Type B pancreatic cell (in vitro differentiated cells): ENCODE measurements around the gene MRPL2. TPM values are rescaled to one million over a fixed set of nuclear protein-coding genes. Genes with fewer than 3 reads are reported as not detected.

Experiments used
- DNase-seq: peaks from one replicate; pipeline ENCODE4 v3.0.0; 2021; ENCODE audit warnings: mixed read lengths; ENCODE audit not compliant: unreplicated experiment; ENCODE audit errors: extremely low spot score
- H3K27ac Mint-ChIP-seq: 2 replicates; pipeline ENCODE4 v1.8.0; 2021; ENCODE audit warnings: mild to moderate bottlenecking, mixed read lengths
- H3K27me3 Mint-ChIP-seq: 2 replicates; pipeline ENCODE4 v1.8.0; 2021; ENCODE audit warnings: mixed read lengths
- H3K36me3 Mint-ChIP-seq: 2 replicates; pipeline ENCODE4 v1.8.0; 2021; ENCODE audit warnings: mixed read lengths
- H3K4me1 Mint-ChIP-seq: one replicate; pipeline ENCODE4 v1.8.0; 2021; ENCODE audit warnings: mixed read lengths; ENCODE audit not compliant: unreplicated experiment
- H3K4me3 Mint-ChIP-seq: 2 replicates; pipeline ENCODE4 v1.8.0; 2021; ENCODE audit warnings: mild to moderate bottlenecking, mixed read lengths
- H3K9me3 Mint-ChIP-seq: 2 replicates; pipeline ENCODE4 v1.8.0; 2021; ENCODE audit warnings: mixed read lengths
- CTCF ChIP-seq: fragments of 200-600 bp; sonication (generic); conservative IDR thresholded peaks from 2 replicates; pipeline ENCODE4 v1.5.0; 2021; ENCODE audit warnings: antibody characterized with exemption, mild to moderate bottlenecking
- total RNA-seq: library from RNA; stranded (reverse); gene quantifications from 2 replicates; pipeline ENCODE4 v1.2.1, GENCODE V29; 2021; ENCODE audit warnings: low replicate concordance

MRPL2 gene
- total RNA-seq, 1 donor from 2014 or later, result 58.6 TPM

DNA sequence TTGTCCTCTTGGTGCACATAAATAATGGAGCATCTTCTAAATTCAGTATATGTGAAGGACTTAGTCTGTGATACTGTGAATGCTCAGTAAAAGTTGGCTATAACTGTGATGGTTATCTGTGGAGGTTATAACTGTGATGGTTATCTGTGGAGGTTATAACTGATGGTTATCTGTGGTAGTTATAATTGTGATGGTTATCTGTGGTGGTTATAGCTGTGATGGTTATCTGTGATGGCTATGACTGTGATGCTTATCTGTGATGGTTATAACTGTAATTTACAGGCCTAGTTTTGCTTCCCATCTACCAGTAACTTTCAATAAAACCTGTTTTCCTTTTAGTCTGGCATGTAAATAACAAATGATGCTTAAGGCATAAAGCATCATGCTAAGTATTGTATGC lies 33.4 kb upstream of the MRPL2 start:
- H3K36me3 Mint-ChIP-seq, result peaks cover 3% of the 10 kb centered on the region
- DNase-seq, result no peak
- peak overlapping the region; percentile 25 for H3K4me3 Mint-ChIP-seq
- peak overlapping the region; percentile 84 for H3K27ac Mint-ChIP-seq
- TF ChIP-seq CTCF, result no peak
- H3K27me3 Mint-ChIP-seq, result no peaks in the 10 kb centered on the region
- H3K9me3 Mint-ChIP-seq, result no peaks in the 10 kb centered on the region
- H3K4me1 Mint-ChIP-seq, result peaks cover 67% of the 10 kb centered on the region

DNA sequence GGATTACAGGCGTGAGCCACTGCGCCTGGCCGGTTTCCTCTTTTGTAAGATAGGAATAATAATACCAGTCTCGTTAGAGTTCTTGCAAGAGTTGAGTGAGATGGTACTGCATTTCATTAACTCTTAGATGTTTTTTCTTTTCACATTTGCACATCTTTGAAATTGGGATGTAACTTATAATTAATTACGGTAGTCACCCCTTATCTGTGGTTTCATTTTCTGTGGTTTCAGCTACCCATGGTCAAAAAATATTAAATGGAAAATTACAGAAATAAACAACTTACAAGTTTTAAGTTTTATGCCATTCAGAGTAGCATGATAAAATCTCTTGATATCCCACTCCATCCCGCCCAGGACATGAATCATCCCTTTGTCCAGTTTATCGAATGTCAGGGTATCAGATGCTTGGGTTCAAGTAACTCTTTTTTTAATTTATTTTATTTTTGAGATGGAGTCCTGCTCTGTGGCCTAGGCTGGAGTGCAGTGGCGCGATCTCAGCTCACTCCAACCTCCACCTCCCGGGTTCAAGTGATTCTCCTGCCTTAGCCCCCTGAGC lies 32.3 kb upstream of the MRPL2 start:
- H3K27ac Mint-ChIP-seq, result no peak overlapping the region
- H3K9me3 Mint-ChIP-seq, result no peaks in the 10 kb centered on the region
- H3K4me3 Mint-ChIP-seq, result no peak overlapping the region
- no peaks in the 10 kb centered on the region for H3K27me3 Mint-ChIP-seq
- DNase-seq, result no peak
- peaks cover 3% of the 10 kb centered on the region for H3K36me3 Mint-ChIP-seq
- peaks cover 55% of the 10 kb centered on the region for H3K4me1 Mint-ChIP-seq
- no peak for TF ChIP-seq CTCF

DNA sequence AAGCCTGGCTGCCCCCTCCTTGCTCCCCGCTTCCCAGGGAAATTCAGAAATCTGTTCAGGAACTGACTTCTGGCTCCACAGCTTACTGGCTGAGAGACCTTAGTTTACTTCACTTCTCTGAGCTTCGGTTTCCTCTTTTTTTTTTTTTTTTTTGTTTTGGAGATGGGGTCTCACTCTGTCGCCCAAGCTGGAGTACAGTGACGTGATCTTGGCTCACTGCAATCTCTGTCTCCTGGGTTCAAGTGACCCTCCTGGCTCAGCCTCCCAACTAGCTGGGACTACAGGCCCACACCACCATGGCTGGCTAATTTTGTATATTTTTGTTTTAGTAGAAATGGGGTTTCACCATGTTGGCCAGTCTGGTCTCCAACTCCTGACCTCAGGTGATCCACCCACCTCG lies 31.8 kb upstream of the MRPL2 start:
- DNase-seq, result no peak
- Mint-ChIP-seq H3K9me3 (no peaks in the 10 kb centered on the region), H3K36me3 (peaks cover 3% of the 10 kb centered on the region), H3K4me3 (no peak overlapping the region), H3K27me3 (no peaks in the 10 kb centered on the region), H3K27ac (peak overlapping the region; percentile 84), H3K4me1 (peaks cover 54% of the 10 kb centered on the region)
- TF ChIP-seq CTCF, result no peak

GRCh38 chr6:43090559-43090956 lies 31.3 kb upstream of the MRPL2 start:
- no peaks in the 10 kb centered on the region for H3K9me3 Mint-ChIP-seq
- H3K4me3 Mint-ChIP-seq, result peak overlapping the region; percentile 76
- peak overlapping the region; percentile 84 for H3K27ac Mint-ChIP-seq

DNA sequence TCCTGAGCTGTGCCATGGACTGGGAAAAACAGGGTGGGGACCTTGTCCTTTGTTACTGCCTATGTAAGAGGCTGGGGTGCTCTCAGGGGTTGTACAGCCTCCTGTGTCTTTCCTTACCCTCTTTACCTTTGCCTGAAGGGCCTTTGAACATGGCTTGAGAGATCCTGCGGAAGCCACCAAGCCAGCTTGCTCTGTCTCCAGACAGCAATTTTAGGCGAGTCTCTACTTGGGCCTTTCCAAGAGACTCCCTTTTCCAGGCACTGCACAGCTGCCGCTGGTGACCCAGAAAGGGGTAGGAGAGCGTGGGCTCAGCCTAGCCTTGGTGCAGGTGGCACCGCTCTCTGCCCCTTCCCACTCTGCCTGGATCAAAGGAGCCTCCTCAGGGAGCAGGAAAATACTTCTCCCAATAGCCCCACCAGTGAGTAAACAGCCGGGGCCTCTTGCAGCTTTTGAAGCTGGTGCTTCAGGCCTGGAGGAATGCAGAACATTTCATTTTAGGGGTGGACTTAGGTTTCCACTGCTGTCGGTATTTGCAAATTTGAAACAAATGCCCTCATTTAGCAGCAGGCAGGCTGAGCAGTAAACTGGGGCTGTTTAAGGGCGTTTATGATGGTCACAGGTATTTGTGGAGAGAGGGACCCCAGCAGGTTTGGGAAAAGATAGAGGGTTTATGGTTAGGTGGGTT lies 30.8 kb upstream of the MRPL2 start:
- Mint-ChIP-seq H3K4me1 (peaks cover 48% of the 10 kb centered on the region), H3K27me3 (no peaks in the 10 kb centered on the region), H3K36me3 (peaks cover 3% of the 10 kb centered on the region), H3K27ac (peak overlapping the region; percentile 84), H3K9me3 (no peaks in the 10 kb centered on the region), H3K4me3 (peak overlapping the region; percentile 76)
- TF ChIP-seq CTCF, result no peak
- DNase-seq, result no peak

More at GRCh38 chr6:43090559-43090956, 31.3 kb upstream of the MRPL2 start:
- Mint-ChIP-seq H3K4me1 (peaks cover 51% of the 10 kb centered on the region), H3K27me3 (no peaks in the 10 kb centered on the region), H3K36me3 (peaks cover 3% of the 10 kb centered on the region)
- no peak for TF ChIP-seq CTCF
- no peak for DNase-seq
